ENCODE measurements around the gene LCOR. TPM values are rescaled to one million over a fixed set of nuclear protein-coding genes. Genes with fewer than 3 reads are reported as not detected.

The LCOR gene
- total and polyA plus RNA-seq, 11 donors = 4.3 to 31.4 (median 17.4) TPM

GRCh38 chr10:97001183-97001991, 169.3 kb downstream of the LCOR start:
- DNase-seq = no peak
- H3K4me3 ChIP-seq = no peak overlapping the region

DNA sequence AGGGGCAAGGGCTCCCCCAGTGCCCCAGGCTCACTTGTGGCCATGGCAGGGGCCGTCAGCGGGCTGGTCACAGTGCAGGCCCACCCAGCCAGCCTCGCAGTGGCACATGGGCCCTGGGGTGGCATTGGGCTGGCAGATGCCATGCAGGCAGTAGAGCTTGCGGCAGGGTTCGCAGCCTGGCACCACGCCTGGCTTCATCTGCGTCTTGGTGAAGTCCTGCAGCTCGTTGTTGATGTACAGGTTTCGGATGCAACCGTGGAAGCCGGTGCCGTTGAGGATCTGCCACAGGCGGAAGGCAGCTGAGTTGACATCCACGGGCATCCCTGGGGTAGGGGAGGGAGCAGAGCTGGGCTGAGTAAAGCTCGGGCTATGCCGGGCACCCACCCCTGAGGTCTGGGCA, 170.6 kb downstream of the LCOR start:
- Histone ChIP-seq H3K4me3 (no peak overlapping the region), H3K27ac (no peak overlapping the region), H3K36me3 (no peaks in the 10 kb centered on the region), H3K9me3 (peaks cover 0 to 15% (median 6%) of the 10 kb centered on the region in 12 donors), H3K4me1 (no peaks in the 10 kb centered on the region), H3K27me3 (no peaks in the 10 kb centered on the region)
- DNase-seq (no peak), ATAC-seq (no peak)
- TF ChIP-seq CTCF (IDR thresholded peaks at IDR 0.05) = no peak
- TF ChIP-seq POLR2A (IDR thresholded peaks at IDR 0.05) = no peak
- WGBS, 4 donors = 93 to 96% (median 95%) methylated on average over 10 to 16 of the region's 16 CpGs
- intact Hi-C loops (cut with DNase I) = no loop called here

More at GRCh38 chr10:97001183-97001991, 169.3 kb downstream of the LCOR start:
- TF ChIP-seq CTCF (IDR thresholded peaks at IDR 0.05) (no peak), POLR2A (IDR thresholded peaks at IDR 0.05) (no peak)
- Histone ChIP-seq H3K27ac (no peak overlapping the region), H3K4me1 (peaks cover 0 to 7% (median 0%) of the 10 kb centered on the region in 12 donors), H3K27me3 (no peaks in the 10 kb centered on the region), H3K9me3 (peaks cover 0 to 2% (median 0%) of the 10 kb centered on the region in 12 donors), H3K36me3 (no peaks in the 10 kb centered on the region)
- ATAC-seq = no peak
- 91 to 94% (median 92%) methylated on average over 8 to 17 of the region's 17 CpGs for WGBS, 4 donors
- intact Hi-C loops (cut with DNase I) = no loop called here

- Histone ChIP-seq H3K4me1 (no peaks in the 10 kb centered on the region), H3K9me3 (peaks cover 0 to 21% (median 10%) of the 10 kb centered on the region in 12 donors), H3K36me3 (no peaks in the 10 kb centered on the region), H3K27me3 (no peaks in the 10 kb centered on the region), H3K4me3 (no peak overlapping the region), H3K27ac (no peak overlapping the region)
- intact Hi-C loops (cut with DNase I) = no loop called here
- TF ChIP-seq CTCF (IDR thresholded peaks at IDR 0.05) (no peak), POLR2A (IDR thresholded peaks at IDR 0.05) (no peak)
- no peak for DNase-seq
- ATAC-seq = no peak
- 89 to 93% (median 93%) methylated on average over 11 to 13 of the region's 13 CpGs for WGBS, 4 donors
These were observed 171.2 kb downstream of the LCOR start for GRCh38 chr10:97003151-97003803.

DNA sequence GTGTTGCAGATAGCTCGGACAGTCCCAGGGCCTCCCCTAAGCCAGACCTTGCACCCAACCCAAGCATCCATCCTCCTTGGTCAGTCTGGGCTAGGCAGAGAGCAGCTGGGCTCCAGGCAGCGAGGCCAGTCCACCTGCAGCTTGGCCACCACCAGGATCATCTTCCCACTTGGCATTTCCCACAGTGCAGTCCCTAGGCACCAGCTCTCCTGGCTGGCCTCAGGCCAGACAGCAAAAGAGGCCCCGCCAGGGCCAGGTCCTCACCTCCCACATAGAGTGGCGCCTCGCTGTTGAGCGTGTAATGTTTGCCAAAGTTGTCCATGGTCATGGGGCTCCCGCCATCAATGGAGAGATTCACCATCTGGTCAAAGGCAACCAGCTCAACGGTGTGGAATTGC, 171.7 kb downstream of the LCOR start:
- no peaks in the 10 kb centered on the region for H3K27me3 ChIP-seq
- peaks cover 0 to 24% (median 10%) of the 10 kb centered on the region in 12 donors for H3K9me3 ChIP-seq
- 80 to 96% (median 94%) methylated on average over 2 to 8 of the region's 8 CpGs for WGBS, 4 donors
- no peak for ATAC-seq
- no peak overlapping the region for H3K27ac ChIP-seq
- H3K4me3 ChIP-seq = no peak overlapping the region
- H3K36me3 ChIP-seq = no peaks in the 10 kb centered on the region
- intact Hi-C loops (cut with DNase I) = no loop called here
- no peaks in the 10 kb centered on the region for H3K4me1 ChIP-seq
- no peak for DNase-seq
- TF ChIP-seq CTCF (IDR thresholded peaks at IDR 0.05) = no peak
- TF ChIP-seq POLR2A (IDR thresholded peaks at IDR 0.05) = no peak

Data from heart left ventricle (tissue), 16 donors.